ENCODE data around the gene TRIM72. TPM values are rescaled to one million over a fixed set of nuclear protein-coding genes. Genes with fewer than 3 reads are reported as not detected.
A peak's percentile ranks its signal among the peaks of the same experiment; 100 is the strongest.

The TRIM72 gene
- total and polyA plus RNA-seq, 2 of the 8 experiments (the other 6 are each of a cell fraction or from before 2014, with no cell fraction given): 0.57 to 2.1 TPM

DNA sequence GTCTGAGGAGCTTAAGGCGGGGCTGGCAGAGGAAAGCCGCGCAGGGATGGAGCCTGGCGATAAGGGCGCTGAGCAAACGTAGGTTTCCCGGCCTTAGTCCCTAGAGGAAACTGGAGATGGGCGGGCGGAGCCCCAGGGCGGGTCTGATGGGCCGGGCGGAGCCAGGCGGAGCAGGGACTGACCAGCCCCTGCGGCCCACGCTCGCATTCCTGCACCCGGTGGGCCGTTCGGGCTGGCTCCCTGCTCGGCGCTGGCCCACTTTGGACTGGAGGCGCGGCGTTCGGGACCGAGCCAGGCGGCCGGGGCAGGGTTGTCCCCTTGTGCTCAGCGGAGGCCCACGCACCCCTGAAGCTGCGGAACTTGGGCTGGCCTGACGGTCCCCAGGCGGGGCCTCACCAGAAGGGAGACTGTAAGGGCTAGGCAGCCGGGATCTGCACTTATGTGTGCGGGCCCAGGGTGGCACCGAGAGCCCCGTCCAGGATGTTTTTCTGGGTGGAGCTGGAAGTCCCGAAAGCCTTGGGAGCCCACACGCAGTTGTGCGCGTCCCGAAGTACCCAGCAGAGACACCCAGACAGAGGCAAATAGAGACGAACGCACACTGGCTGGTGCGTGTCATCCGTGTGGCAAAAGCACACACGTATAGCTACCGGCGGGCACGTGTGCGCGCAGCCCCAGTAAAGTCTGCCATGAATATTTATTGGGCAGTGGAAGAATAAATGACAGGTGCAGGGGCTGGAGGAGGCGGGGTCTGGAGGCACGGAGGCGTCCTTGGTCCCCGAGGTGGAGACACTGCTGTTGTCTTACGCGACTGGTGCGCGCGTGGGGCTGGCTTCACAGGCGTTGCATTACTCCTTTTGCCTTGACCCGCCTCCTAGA is 1.6 kb downstream of the TRIM72 start (continued):
- TF ChIP-seq, protein P1, sequence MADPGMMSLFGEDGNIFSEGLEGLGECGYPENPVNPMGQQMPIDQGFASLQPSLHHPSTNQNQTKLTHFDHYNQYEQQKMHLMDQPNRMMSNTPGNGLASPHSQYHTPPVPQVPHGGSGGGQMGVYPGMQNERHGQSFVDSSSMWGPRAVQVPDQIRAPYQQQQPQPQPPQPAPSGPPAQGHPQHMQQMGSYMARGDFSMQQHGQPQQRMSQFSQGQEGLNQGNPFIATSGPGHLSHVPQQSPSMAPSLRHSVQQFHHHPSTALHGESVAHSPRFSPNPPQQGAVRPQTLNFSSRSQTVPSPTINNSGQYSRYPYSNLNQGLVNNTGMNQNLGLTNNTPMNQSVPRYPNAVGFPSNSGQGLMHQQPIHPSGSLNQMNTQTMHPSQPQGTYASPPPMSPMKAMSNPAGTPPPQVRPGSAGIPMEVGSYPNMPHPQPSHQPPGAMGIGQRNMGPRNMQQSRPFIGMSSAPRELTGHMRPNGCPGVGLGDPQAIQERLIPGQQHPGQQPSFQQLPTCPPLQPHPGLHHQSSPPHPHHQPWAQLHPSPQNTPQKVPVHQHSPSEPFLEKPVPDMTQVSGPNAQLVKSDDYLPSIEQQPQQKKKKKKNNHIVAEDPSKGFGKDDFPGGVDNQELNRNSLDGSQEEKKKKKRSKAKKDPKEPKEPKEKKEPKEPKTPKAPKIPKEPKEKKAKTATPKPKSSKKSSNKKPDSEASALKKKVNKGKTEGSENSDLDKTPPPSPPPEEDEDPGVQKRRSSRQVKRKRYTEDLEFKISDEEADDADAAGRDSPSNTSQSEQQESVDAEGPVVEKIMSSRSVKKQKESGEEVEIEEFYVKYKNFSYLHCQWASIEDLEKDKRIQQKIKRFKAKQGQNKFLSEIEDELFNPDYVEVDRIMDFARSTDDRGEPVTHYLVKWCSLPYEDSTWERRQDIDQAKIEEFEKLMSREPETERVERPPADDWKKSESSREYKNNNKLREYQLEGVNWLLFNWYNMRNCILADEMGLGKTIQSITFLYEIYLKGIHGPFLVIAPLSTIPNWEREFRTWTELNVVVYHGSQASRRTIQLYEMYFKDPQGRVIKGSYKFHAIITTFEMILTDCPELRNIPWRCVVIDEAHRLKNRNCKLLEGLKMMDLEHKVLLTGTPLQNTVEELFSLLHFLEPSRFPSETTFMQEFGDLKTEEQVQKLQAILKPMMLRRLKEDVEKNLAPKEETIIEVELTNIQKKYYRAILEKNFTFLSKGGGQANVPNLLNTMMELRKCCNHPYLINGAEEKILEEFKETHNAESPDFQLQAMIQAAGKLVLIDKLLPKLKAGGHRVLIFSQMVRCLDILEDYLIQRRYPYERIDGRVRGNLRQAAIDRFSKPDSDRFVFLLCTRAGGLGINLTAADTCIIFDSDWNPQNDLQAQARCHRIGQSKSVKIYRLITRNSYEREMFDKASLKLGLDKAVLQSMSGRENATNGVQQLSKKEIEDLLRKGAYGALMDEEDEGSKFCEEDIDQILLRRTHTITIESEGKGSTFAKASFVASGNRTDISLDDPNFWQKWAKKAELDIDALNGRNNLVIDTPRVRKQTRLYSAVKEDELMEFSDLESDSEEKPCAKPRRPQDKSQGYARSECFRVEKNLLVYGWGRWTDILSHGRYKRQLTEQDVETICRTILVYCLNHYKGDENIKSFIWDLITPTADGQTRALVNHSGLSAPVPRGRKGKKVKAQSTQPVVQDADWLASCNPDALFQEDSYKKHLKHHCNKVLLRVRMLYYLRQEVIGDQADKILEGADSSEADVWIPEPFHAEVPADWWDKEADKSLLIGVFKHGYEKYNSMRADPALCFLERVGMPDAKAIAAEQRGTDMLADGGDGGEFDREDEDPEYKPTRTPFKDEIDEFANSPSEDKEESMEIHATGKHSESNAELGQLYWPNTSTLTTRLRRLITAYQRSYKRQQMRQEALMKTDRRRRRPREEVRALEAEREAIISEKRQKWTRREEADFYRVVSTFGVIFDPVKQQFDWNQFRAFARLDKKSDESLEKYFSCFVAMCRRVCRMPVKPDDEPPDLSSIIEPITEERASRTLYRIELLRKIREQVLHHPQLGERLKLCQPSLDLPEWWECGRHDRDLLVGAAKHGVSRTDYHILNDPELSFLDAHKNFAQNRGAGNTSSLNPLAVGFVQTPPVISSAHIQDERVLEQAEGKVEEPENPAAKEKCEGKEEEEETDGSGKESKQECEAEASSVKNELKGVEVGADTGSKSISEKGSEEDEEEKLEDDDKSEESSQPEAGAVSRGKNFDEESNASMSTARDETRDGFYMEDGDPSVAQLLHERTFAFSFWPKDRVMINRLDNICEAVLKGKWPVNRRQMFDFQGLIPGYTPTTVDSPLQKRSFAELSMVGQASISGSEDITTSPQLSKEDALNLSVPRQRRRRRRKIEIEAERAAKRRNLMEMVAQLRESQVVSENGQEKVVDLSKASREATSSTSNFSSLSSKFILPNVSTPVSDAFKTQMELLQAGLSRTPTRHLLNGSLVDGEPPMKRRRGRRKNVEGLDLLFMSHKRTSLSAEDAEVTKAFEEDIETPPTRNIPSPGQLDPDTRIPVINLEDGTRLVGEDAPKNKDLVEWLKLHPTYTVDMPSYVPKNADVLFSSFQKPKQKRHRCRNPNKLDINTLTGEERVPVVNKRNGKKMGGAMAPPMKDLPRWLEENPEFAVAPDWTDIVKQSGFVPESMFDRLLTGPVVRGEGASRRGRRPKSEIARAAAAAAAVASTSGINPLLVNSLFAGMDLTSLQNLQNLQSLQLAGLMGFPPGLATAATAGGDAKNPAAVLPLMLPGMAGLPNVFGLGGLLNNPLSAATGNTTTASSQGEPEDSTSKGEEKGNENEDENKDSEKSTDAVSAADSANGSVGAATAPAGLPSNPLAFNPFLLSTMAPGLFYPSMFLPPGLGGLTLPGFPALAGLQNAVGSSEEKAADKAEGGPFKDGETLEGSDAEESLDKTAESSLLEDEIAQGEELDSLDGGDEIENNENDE (IDR thresholded peaks at IDR 0.05; ENCODE audit: insufficient replicate concordance, low read length): no peak
- TF ChIP-seq GABPA (IDR thresholded peaks at IDR 0.05; ENCODE audit: borderline replicate concordance, insufficient read depth, low read length) (no peak), FOSL1 (IDR thresholded peaks at IDR 0.05; ENCODE audit: insufficient read depth, low read depth, low read length) (no peak), CBX5 (IDR thresholded peaks at IDR 0.05; ENCODE audit: low read depth, low read length) (no peak), EZH2 (IDR thresholded peaks at IDR 0.05; ENCODE audit: low read depth, low read length, severe bottlenecking) (no peak), SP2 (IDR thresholded peaks at IDR 0.05; ENCODE audit: low read length) (no peak), SUZ12 (IDR thresholded peaks at IDR 0.05; ENCODE audit: low read length) (no peak), TBP (IDR thresholded peaks at IDR 0.05; ENCODE audit: low read depth, low read length) (peak; percentile 33; the same call in 1 of the 2 replicates)
- TF ChIP-seq, protein P2, sequence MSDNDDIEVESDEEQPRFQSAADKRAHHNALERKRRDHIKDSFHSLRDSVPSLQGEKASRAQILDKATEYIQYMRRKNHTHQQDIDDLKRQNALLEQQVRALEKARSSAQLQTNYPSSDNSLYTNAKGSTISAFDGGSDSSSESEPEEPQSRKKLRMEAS (IDR thresholded peaks at IDR 0.05): peak; percentile 73

All from H1 (cell line).